GM19193 (cell line): ENCODE measurements around the gene MVB12B.

Experiments used
- POLR2A ChIP-seq: IDR thresholded peaks from 4 replicates; pipeline ENCODE4 v1.6.1; 2011; ENCODE audit not compliant: insufficient read depth, insufficient read length; ENCODE audit errors: extremely low read depth

Gene MVB12B

GRCh38 chr9:126391713-126392661 lies 65.4 kb downstream of the MVB12B start:
- no peak for TF ChIP-seq POLR2A

DNA sequence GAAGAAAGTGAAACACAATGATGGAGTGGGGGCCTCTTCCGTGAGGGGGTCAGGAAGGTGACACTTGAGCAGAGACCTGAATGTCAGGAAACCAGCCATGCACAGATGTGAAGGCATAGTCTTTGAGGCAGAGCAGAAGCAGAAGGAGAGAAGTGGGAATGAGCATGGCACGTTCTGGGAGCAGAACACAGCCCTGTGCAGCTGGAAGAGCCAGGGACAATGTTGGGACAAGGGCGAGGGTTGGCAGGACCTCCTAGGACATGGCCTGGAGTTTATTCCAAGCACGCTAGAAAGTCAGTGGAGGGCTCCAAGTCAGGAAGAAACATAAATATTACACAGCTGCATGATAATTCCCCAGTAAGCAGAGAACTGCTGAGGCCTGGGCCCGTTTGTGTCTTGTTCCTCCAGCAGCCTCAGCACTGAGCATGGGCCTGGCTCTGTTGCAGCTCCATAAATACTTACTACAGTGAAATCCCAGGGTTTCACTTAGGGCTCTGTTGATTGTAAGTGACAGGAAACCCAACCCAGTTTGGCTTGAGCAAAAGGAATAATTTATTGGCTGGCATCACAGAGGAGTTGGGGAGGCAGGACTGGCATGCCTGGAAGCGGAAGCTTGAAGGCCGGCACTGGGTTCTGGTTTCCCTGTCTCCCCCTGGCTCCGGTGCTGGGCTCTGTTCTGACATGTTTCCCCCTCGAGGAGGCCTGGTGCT lies 66.2 kb downstream of the MVB12B start:
- no peak for TF ChIP-seq POLR2A

DNA sequence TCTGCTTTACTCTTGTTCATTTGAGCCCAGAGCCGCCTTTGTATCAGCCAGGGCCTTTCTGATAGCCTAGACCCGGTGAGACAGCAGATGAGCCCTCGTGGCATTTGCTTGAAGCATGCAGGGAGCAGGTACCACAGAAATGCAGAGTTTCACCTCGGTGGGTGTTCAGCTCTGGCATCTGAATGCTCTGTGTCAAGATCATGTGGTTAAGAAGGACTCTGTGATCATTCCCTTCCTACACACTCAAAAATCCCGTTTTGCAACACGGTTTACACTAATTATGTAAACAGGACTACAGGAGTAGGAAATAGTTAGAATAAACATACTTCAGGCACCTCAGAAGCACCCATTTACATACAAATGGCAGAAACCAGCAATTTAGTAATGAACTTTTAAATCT lies 67.2 kb downstream of the MVB12B start:
- TF ChIP-seq POLR2A, result no peak

DNA sequence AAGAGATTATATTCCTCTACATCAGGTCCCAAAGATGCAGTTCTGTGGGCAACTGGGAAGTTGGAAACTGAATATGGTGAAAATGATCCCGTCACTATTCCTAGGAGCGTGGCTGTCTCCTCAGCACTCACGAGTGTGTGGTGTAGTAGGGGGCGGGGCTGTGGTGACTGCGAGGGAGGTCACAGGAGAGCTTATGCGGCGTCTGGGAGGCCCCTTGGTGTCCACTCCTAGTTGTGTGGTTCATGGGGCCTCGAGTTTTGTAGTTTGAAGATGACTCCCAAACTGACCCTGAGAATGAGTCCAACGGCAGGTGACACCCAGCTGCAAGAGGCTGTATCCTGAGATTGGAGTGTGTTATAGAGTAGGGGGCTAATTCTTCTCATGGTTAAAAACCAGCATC lies 68.2 kb downstream of the MVB12B start:
- TF ChIP-seq POLR2A, result no peak

GRCh38 chr9:126395439-126396212 lies 69.0 kb downstream of the MVB12B start:
- no peak for TF ChIP-seq POLR2A

DNA sequence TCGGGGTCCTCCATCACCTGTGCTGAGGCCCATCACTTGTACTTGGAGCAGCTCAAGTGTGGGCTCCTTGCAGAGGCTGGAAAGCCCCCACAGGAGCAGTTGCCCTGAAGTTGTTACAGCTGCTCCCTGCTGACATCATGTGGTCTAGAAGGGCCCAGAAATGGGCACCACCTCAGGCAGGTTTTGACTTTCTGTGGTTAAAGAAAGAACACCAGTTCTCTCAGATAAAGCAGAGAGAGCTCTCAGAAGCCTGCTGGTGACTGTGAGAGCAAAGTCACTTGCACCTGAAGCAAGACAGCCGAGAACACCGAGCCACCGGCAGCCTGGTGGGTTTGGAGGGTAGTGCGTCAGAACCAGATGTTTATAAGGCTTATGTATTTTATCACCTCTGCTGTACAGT lies 70.4 kb downstream of the MVB12B start:
- TF ChIP-seq POLR2A, result no peak

- TF ChIP-seq POLR2A, result no peak
These were observed 71.9 kb downstream of the MVB12B start for GRCh38 chr9:126398403-126399058.

DNA sequence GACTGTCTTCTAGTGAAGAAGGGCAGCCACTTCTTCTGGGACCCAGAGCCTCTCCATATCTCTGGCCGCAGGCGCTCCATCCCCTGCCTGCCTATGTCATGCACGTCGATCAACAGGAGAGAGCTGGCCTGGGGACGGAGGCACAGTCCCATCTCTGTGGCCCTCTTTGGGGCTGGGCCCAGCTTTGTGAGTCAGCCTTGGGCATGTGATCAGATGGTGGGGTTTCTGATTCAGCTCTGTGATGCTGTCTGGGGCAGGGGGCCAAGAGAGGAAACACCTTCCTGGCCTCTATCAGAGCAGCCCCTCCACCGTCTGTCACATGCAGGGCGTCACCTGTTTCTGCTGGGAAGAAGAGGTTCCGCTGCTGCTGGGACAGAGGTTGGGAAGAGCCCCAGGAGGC lies 72.6 kb downstream of the MVB12B start:
- no peak for TF ChIP-seq POLR2A

DNA sequence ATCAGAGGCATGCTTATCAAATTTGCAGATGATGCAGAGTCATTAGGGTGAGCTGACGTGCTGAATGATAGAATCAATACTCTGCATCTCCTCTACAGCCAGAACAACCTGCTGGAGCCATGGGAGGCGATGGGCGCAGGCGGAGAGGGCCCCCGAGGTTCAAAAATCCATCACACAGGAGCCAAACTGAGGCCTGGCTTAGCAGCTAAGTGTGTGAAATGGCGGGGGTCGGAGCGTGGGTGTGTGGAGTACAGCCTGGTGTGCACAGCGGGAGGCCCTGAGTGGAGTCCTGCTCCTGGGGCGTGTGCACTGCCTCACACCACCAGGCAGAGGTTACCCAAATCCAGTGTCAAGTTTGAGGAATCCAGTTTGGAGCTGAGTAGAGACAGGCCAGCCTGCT lies 73.2 kb downstream of the MVB12B start:
- TF ChIP-seq POLR2A, result no peak

- TF ChIP-seq POLR2A, result no peak
These were observed 73.9 kb downstream of the MVB12B start for GRCh38 chr9:126400571-126400970.

GRCh38 chr9:126401107-126401506 lies 74.5 kb downstream of the MVB12B start:
- no peak for TF ChIP-seq POLR2A

DNA sequence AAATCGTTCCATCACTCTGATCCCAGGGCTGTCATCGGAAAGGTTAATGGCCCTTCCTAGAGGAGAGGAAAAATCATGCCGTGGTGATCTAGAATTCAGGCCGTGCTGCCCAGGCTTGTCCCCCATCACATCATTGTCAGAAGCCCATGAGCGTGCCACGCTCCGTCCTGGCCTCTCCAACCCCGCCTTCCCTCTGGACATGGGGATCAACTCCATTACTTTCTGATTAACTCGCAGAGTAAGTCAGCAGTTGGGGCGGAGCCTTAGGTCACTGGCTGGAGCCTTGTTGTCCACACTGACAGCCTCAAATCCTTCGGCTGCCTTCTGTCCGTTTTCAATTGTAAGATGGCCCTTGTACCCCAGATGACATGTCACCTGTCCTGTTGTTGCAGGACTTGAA lies 75.0 kb downstream of the MVB12B start:
- TF ChIP-seq POLR2A, result no peak

DNA sequence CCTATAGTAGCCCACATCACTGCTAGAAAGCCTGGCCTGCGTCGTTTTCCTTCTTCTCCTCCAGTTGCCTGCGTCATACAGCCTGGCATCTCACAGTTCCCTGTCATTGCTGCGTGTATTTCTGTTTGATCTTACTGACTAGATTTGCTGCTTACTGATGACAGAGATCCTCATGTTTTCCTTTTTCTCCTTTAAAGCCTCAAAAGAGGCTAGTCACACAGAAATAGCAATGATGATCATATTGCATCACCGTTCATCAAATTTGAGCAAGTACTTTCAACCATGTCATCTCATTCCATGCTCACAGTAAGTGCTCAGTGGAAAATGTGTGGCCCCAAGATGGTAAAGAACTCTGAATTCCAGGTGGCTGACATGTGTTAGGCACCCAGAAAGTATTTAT lies 76.8 kb downstream of the MVB12B start:
- no peak for TF ChIP-seq POLR2A

- no peak for TF ChIP-seq POLR2A
These were observed 77.8 kb downstream of the MVB12B start for GRCh38 chr9:126404459-126404858.
